ENCODE results near the gene MXD1. TPM values are rescaled to one million over a fixed set of nuclear protein-coding genes. Genes with fewer than 3 reads are reported as not detected.

MXD1 gene
- total RNA-seq, 4 donors from 2014 or later, result 7.7 to 21.2 (median 11.5) TPM

- H3K36me3 ChIP-seq, result peaks cover 55 to 81% (median 67%) of the 10 kb centered on the region in 4 donors
- peaks cover 10 to 20% (median 16%) of the 10 kb centered on the region in 4 donors for H3K4me1 ChIP-seq
- H3K4me3 ChIP-seq, result no peak overlapping the region
- DNase-seq (ENCODE audit: extremely low spot score), result no peak
- no peak overlapping the region for H3K27ac ChIP-seq (replicated peaks in 1 of 4)
- no peaks in the 10 kb centered on the region for H3K9me3 ChIP-seq
- H3K27me3 ChIP-seq, result no peaks in the 10 kb centered on the region
- 97% methylated on average over 14 of the region's 14 CpGs for WGBS
- TF ChIP-seq EP300 (IDR thresholded peaks at IDR 0.05) (no peak), POLR2A (IDR thresholded peaks at IDR 0.05; ENCODE audit: low read depth) (no peak), POLR2AphosphoS5 (IDR thresholded peaks at IDR 0.05) (no peak), CTCF (IDR thresholded peaks at IDR 0.05) (no peak)
- intact Hi-C loops (cut with DNase I), result no loop called here
Observed at GRCh38 chr2:69937968-69938367, 23.1 kb downstream of the MXD1 start.

GRCh38 chr2:69939722-69940121 is 24.8 kb downstream of the MXD1 start:
- no peaks in the 10 kb centered on the region for H3K27me3 ChIP-seq
- no peaks in the 10 kb centered on the region for H3K9me3 ChIP-seq
- DNase-seq (ENCODE audit: extremely low spot score), result no peak
- H3K36me3 ChIP-seq, result peaks cover 55 to 93% (median 76%) of the 10 kb centered on the region in 4 donors
- intact Hi-C loops (cut with DNase I), result no loop called here
- peaks cover 0 to 6% (median under 1%) of the 10 kb centered on the region in 4 donors for H3K4me1 ChIP-seq
- H3K4me3 ChIP-seq, result no peak overlapping the region
- 81% methylated on average over 14 of the region's 14 CpGs for WGBS
- no peak overlapping the region for H3K27ac ChIP-seq (replicated peaks in 1 of 4)
- TF ChIP-seq POLR2AphosphoS5 (IDR thresholded peaks at IDR 0.05) (no peak), POLR2A (IDR thresholded peaks at IDR 0.05; ENCODE audit: low read depth) (no peak), CTCF (IDR thresholded peaks at IDR 0.05) (no peak), EP300 (IDR thresholded peaks at IDR 0.05) (no peak)

- WGBS, result 96% methylated on average over 8 of the region's 8 CpGs
- no peaks in the 10 kb centered on the region for H3K4me1 ChIP-seq
- H3K27ac ChIP-seq (replicated peaks in 1 of 4), result no peak overlapping the region
- TF ChIP-seq EP300 (IDR thresholded peaks at IDR 0.05), result no peak
- peaks cover 52 to 85% (median 69%) of the 10 kb centered on the region in 4 donors for H3K36me3 ChIP-seq
- no peaks in the 10 kb centered on the region for H3K27me3 ChIP-seq
- no peak for DNase-seq (ENCODE audit: extremely low spot score)
- H3K4me3 ChIP-seq, result no peak overlapping the region
- intact Hi-C loops (cut with DNase I), result no loop called here
- no peaks in the 10 kb centered on the region for H3K9me3 ChIP-seq
Observed at GRCh38 chr2:69940691-69941090, 25.8 kb downstream of the MXD1 start.

GRCh38 chr2:69943000-69943842 is 28.3 kb downstream of the MXD1 start:
- H3K36me3 ChIP-seq, result peaks cover 28 to 60% (median 46%) of the 10 kb centered on the region in 4 donors
- intact Hi-C loops (cut with DNase I), result no loop called here
- H3K9me3 ChIP-seq, result no peaks in the 10 kb centered on the region
- no peak overlapping the region for H3K27ac ChIP-seq (replicated peaks in 1 of 4)
- 90% methylated on average over 11 of the region's 11 CpGs for WGBS
- H3K27me3 ChIP-seq, result no peaks in the 10 kb centered on the region
- H3K4me3 ChIP-seq, result no peak overlapping the region
- H3K4me1 ChIP-seq, result peaks cover 0 to under 1% (median under 1%) of the 10 kb centered on the region in 4 donors
- TF ChIP-seq CTCF (IDR thresholded peaks at IDR 0.05) (no peak), EP300 (IDR thresholded peaks at IDR 0.05) (no peak), POLR2AphosphoS5 (IDR thresholded peaks at IDR 0.05) (no peak), POLR2A (IDR thresholded peaks at IDR 0.05; ENCODE audit: low read depth) (no peak)
- no peak for DNase-seq (ENCODE audit: extremely low spot score)

- H3K27me3 ChIP-seq, result peaks cover 0 to 6% (median 0%) of the 10 kb centered on the region in 4 donors
- H3K4me3 ChIP-seq, result no peak overlapping the region
- H3K27ac ChIP-seq (replicated peaks in 1 of 4), result no peak overlapping the region
- peaks cover 0 to 8% (median 7%) of the 10 kb centered on the region in 4 donors for H3K4me1 ChIP-seq
- no peaks in the 10 kb centered on the region for H3K9me3 ChIP-seq
- no peak for DNase-seq (ENCODE audit: extremely low spot score)
- H3K36me3 ChIP-seq, result peaks cover 20 to 52% (median 38%) of the 10 kb centered on the region in 4 donors
- intact Hi-C loops (cut with DNase I), result no loop called here
- WGBS, result 76% methylated on average over 9 of the region's 9 CpGs
- TF ChIP-seq EP300 (IDR thresholded peaks at IDR 0.05) (no peak), CTCF (IDR thresholded peaks at IDR 0.05) (no peak), POLR2A (IDR thresholded peaks at IDR 0.05; ENCODE audit: low read depth) (no peak), POLR2AphosphoS5 (IDR thresholded peaks at IDR 0.05) (no peak)
Observed at GRCh38 chr2:69943843-69944525, 29.1 kb downstream of the MXD1 start.

All from esophagus muscularis mucosa (tissue), 4 donors.